Gastrocnemius medialis (tissue), 4 donors: ENCODE data around the gene TIMM21.

Experiments used
- POLR2A ChIP-seq, 2 donors: fragments of 450-650 bp; IDR thresholded peaks; one replicate each; pipeline ENCODE4 v1.6.1; 2017; ENCODE audit warnings: antibody characterized with exemption in 2 of 2, mild to moderate bottlenecking in 2 of 2, moderate library complexity in 2 of 2
- TF ChIP-seq, protein P1 (sequence below), 5 experiments: fragments of 450-650 bp in 3 of 5; fragments of 200-600 bp in 2 of 5; sonication (generic) in 2 of 5; IDR thresholded peaks in 4 of 5; conservative IDR thresholded peaks in 1 of 5; 1 replicate in 4 of 5; 2 replicates in 1 of 5; pipeline ENCODE4 v1.5.1; 2016 to 2019; ENCODE audit warnings: antibody characterized with exemption in 5 of 5, mild to moderate bottlenecking in 3 of 5, moderate library complexity in 3 of 5

GRCh38 chr18:74179623-74180199, 31.4 kb downstream of the TIMM21 start:
- TF ChIP-seq, protein P1, sequence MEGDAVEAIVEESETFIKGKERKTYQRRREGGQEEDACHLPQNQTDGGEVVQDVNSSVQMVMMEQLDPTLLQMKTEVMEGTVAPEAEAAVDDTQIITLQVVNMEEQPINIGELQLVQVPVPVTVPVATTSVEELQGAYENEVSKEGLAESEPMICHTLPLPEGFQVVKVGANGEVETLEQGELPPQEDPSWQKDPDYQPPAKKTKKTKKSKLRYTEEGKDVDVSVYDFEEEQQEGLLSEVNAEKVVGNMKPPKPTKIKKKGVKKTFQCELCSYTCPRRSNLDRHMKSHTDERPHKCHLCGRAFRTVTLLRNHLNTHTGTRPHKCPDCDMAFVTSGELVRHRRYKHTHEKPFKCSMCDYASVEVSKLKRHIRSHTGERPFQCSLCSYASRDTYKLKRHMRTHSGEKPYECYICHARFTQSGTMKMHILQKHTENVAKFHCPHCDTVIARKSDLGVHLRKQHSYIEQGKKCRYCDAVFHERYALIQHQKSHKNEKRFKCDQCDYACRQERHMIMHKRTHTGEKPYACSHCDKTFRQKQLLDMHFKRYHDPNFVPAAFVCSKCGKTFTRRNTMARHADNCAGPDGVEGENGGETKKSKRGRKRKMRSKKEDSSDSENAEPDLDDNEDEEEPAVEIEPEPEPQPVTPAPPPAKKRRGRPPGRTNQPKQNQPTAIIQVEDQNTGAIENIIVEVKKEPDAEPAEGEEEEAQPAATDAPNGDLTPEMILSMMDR (IDR thresholded peaks at IDR 0.05 in 4 of 5, conservative IDR thresholded peaks at IDR 0.05 in 1 of 5), result no peak
- no peak for TF ChIP-seq POLR2A (IDR thresholded peaks at IDR 0.05)
